OCI-LY1 (cell line): ENCODE data around the gene ALOX15.
"Not testable (repeated sequence)": the region's sequence is repeated elsewhere in the genome, so short reads cannot be mapped to it uniquely, and the experiment has no call there.

ENCODE experiments used
- H2AFZ ChIP-seq: fragments of 200-600 bp; sonication (generic), shearing (Covaris generic); 2 replicates; pipeline ENCODE4 v1.6.0; 2014; ENCODE audit warnings: antibody characterized with exemption, mild to moderate bottlenecking, low read length
- H3F3A ChIP-seq: fragments of 200-600 bp; sonication (generic), shearing (Covaris generic); 2 replicates; pipeline ENCODE4 v1.6.0; 2014; ENCODE audit warnings: mild to moderate bottlenecking, antibody characterized with exemption, low read length, moderate library complexity; ENCODE audit not compliant: insufficient read depth
- H3K27ac ChIP-seq: fragments of 200-600 bp; sonication (generic); 2 replicates; pipeline ENCODE4 v1.5.1; 2014; ENCODE audit warnings: low read length, mixed run types, mild to moderate bottlenecking, low read depth; ENCODE audit not compliant: poor library complexity, severe bottlenecking
- H3K27me3 ChIP-seq: fragments of 200-600 bp; sonication (generic); 2 replicates; pipeline ENCODE4 v1.6.0; 2014; ENCODE audit warnings: antibody characterized with exemption, mild to moderate bottlenecking, low read length, moderate library complexity; ENCODE audit not compliant: insufficient read depth
- H3K36me3 ChIP-seq: fragments of 200-600 bp; sonication (generic); 2 replicates; pipeline ENCODE4 v1.6.1; 2014; ENCODE audit warnings: mild to moderate bottlenecking, antibody characterized with exemption, low read length, moderate library complexity, mixed read lengths; ENCODE audit not compliant: insufficient read depth
- H3K4me1 ChIP-seq: fragments of 200-600 bp; sonication (generic); 2 replicates; pipeline ENCODE4 v1.5.1; 2014; ENCODE audit warnings: mild to moderate bottlenecking, low read length, moderate library complexity; ENCODE audit not compliant: insufficient read depth, severe bottlenecking
- H3K4me2 ChIP-seq: fragments of 200-600 bp; sonication (generic), shearing (Covaris generic); 2 replicates; pipeline ENCODE4 v1.6.1; 2014; ENCODE audit warnings: low read length
- H3K4me3 ChIP-seq: fragments of 200-600 bp; sonication (generic); 2 replicates; pipeline ENCODE4 v1.5.1; 2014; ENCODE audit warnings: low read length, low read depth, mild to moderate bottlenecking, mixed read lengths; ENCODE audit not compliant: poor library complexity, severe bottlenecking
- H3K79me2 ChIP-seq: fragments of 200-600 bp; shearing (Covaris generic); 2 replicates; pipeline ENCODE4 v1.6.1; 2016; ENCODE audit warnings: mixed run types, low read length, mixed read lengths; ENCODE audit not compliant: insufficient read depth
- H3K9ac ChIP-seq: fragments of 200-600 bp; sonication (generic), shearing (Covaris generic); 2 replicates; pipeline ENCODE4 v1.6.1; 2014; ENCODE audit warnings: mild to moderate bottlenecking, low read length, mixed read lengths
- H3K9me2 ChIP-seq: fragments of 200-600 bp; sonication (generic), shearing (Covaris generic); 2 replicates; pipeline ENCODE4 v1.6.1; 2014; ENCODE audit warnings: low read depth, mild to moderate bottlenecking, low read length, mixed read lengths
- H3K9me3 ChIP-seq: fragments of 200-600 bp; shearing (Covaris generic); 2 replicates; pipeline ENCODE4 v1.6.1; 2014; ENCODE audit warnings: low read length, mixed read lengths
- H4K20me1 ChIP-seq: fragments of 200-600 bp; sonication (generic), shearing (Covaris generic); 2 replicates; pipeline ENCODE4 v1.6.0; 2016; ENCODE audit warnings: mild to moderate bottlenecking, low read length; ENCODE audit not compliant: insufficient read depth
- CTCF ChIP-seq: fragments of 200-600 bp; sonication (generic), shearing (Covaris generic); IDR thresholded peaks from 2 replicates; pipeline ENCODE4 v1.5.1; 2017; ENCODE audit warnings: mild to moderate bottlenecking, antibody characterized with exemption, low read length, moderate library complexity, mixed read lengths
- EZH2 ChIP-seq: fragments of 200-600 bp; sonication (generic), shearing (Covaris generic); IDR thresholded peaks from 2 replicates; pipeline ENCODE4 v1.8.0; 2017; ENCODE audit warnings: borderline replicate concordance, mixed run types, mild to moderate bottlenecking, antibody characterized with exemption, low read length, moderate library complexity, mixed read lengths

ALOX15 gene

GRCh38 chr17:4663711-4664110 lies 22.2 kb upstream of the ALOX15 start:
- Histone ChIP-seq H3K79me2 (no peaks in the 10 kb centered on the region), H3K4me3 (no peak overlapping the region), H4K20me1 (no peaks in the 10 kb centered on the region), H3K4me2 (no peak overlapping the region), H3K9me3 (no peaks in the 10 kb centered on the region), H3F3A (no peaks in the 10 kb centered on the region), H3K9me2 (no peaks in the 10 kb centered on the region), H3K9ac (no peak overlapping the region), H3K27me3 (no peaks in the 10 kb centered on the region), H3K36me3 (no peaks in the 10 kb centered on the region), H3K27ac (no peak overlapping the region), H3K4me1 (no peaks in the 10 kb centered on the region), H2AFZ (no peak overlapping the region)
- TF ChIP-seq CTCF: no peak
- no peak for TF ChIP-seq EZH2

- H3K36me3 ChIP-seq: no peaks in the 10 kb centered on the region
- no peaks in the 10 kb centered on the region for H3K9me3 ChIP-seq
- no peaks in the 10 kb centered on the region for H3K27me3 ChIP-seq
- H3K4me3 ChIP-seq: no peak overlapping the region
- no peaks in the 10 kb centered on the region for H3K79me2 ChIP-seq
- no peak overlapping the region for H2AFZ ChIP-seq
- H3F3A ChIP-seq: no peaks in the 10 kb centered on the region
- H3K9me2 ChIP-seq: no peaks in the 10 kb centered on the region
- H3K4me2 ChIP-seq: no peak overlapping the region
- H4K20me1 ChIP-seq: no peaks in the 10 kb centered on the region
- H3K27ac ChIP-seq: no peak overlapping the region
- TF ChIP-seq CTCF (no peak), EZH2 (no peak)
- no peak overlapping the region for H3K9ac ChIP-seq
- H3K4me1 ChIP-seq: no peaks in the 10 kb centered on the region
Observed at GRCh38 chr17:4658478-4659305, 17.2 kb upstream of the ALOX15 start.

GRCh38 chr17:4657678-4658077 lies 16.2 kb upstream of the ALOX15 start:
- TF ChIP-seq EZH2: no peak
- TF ChIP-seq CTCF: no peak

GRCh38 chr17:4655933-4656332 lies 14.5 kb upstream of the ALOX15 start:
- not testable (repeated sequence) for H3K4me3 ChIP-seq, H3F3A ChIP-seq

More at GRCh38 chr17:4657678-4658077, 16.2 kb upstream of the ALOX15 start:
- Histone ChIP-seq H3K27ac (no peak overlapping the region), H3K4me3 (no peak overlapping the region), H4K20me1 (no peaks in the 10 kb centered on the region), H3K36me3 (no peaks in the 10 kb centered on the region), H3K9me2 (no peaks in the 10 kb centered on the region), H3K9ac (no peak overlapping the region), H3K79me2 (no peaks in the 10 kb centered on the region), H3K9me3 (no peaks in the 10 kb centered on the region), H3F3A (no peaks in the 10 kb centered on the region), H3K27me3 (peaks cover 5% of the 10 kb centered on the region; the same call in 1 of the 2 replicates), H3K4me1 (no peaks in the 10 kb centered on the region), H2AFZ (no peak overlapping the region), H3K4me2 (no peak overlapping the region)

More at GRCh38 chr17:4655933-4656332, 14.5 kb upstream of the ALOX15 start:
- H3K4me2 ChIP-seq, H3K9me3 ChIP-seq, H4K20me1 ChIP-seq, H3K79me2 ChIP-seq, H3K9me2 ChIP-seq, H2AFZ ChIP-seq, H3K4me1 ChIP-seq, H3K27me3 ChIP-seq, H3K27ac ChIP-seq, H3K36me3 ChIP-seq, H3K9ac ChIP-seq: not testable (repeated sequence)
